ENCODE results near the gene TBX5.

DNA sequence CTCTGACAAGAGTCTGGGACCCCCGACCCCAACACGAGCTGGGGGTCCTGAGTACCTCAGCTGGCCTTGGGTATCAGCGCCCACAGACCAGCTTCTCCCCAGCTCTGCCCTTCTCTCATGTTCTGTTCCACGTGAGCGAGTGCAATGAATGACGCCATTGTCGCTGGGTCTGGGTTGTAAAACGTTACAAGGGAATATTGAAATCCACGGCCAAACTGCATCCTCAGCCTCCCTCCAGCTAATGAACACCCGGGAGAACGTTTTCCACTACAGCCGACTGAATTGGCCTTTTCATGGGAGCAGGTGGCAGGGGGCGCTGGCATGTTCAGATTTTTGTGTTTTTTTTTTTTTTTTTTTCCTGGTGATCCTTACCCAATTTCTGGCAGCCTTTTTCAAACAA, 34.7 kb downstream of the TBX5 start:
- TF ChIP-seq, protein P1, sequence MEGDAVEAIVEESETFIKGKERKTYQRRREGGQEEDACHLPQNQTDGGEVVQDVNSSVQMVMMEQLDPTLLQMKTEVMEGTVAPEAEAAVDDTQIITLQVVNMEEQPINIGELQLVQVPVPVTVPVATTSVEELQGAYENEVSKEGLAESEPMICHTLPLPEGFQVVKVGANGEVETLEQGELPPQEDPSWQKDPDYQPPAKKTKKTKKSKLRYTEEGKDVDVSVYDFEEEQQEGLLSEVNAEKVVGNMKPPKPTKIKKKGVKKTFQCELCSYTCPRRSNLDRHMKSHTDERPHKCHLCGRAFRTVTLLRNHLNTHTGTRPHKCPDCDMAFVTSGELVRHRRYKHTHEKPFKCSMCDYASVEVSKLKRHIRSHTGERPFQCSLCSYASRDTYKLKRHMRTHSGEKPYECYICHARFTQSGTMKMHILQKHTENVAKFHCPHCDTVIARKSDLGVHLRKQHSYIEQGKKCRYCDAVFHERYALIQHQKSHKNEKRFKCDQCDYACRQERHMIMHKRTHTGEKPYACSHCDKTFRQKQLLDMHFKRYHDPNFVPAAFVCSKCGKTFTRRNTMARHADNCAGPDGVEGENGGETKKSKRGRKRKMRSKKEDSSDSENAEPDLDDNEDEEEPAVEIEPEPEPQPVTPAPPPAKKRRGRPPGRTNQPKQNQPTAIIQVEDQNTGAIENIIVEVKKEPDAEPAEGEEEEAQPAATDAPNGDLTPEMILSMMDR (IDR thresholded peaks at IDR 0.05; ENCODE audit: low read depth, low read length, poor library complexity, severe bottlenecking): no peak
- TF ChIP-seq EZH2phosphoT487 (IDR thresholded peaks at IDR 0.05; ENCODE audit: borderline replicate concordance, low read length): no peak

Measured in DOHH2 (cell line).